ENCODE measurements around the gene XYLT2. TPM values are rescaled to one million over a fixed set of nuclear protein-coding genes. Genes with fewer than 3 reads are reported as not detected.

Gene XYLT2
- total and polyA plus RNA-seq, 10 of the 15 experiments (the other 5 are each of a cell fraction or from before 2014, with no cell fraction given) = 0.82 to 20.6 (median 13.0) TPM

- 0 out of 4 replicates have a peak, but pooled peaks of 1 of the 2 experiments have one; percentile 42 for TF ChIP-seq EP300 (IDR thresholded peaks at IDR 0.05; ENCODE audit: borderline replicate concordance in 1 of 2, control insufficient read depth in 1 of 2, low read depth in 2 of 2, low read length in 2 of 2)
- no peak for TF ChIP-seq HDAC2 (IDR thresholded peaks at IDR 0.05)
- TF ChIP-seq TCF12 (IDR thresholded peaks at IDR 0.05; ENCODE audit: low read depth, low read length) = no peak
- peak; percentile 94 for TF ChIP-seq MAX (IDR thresholded peaks at IDR 0.05; ENCODE audit: low read depth, low read length)
- TF ChIP-seq FOXM1 (IDR thresholded peaks at IDR 0.05; ENCODE audit: low read depth, low read length) = no peak; the same call in 1 of the 2 replicates
- peak; percentile 22 for TF ChIP-seq MEF2B (IDR thresholded peaks at IDR 0.05; ENCODE audit: partially characterized antibody, poor library complexity, severe bottlenecking)
- peak; percentile 54; the same call in 1 of the 2 replicates for TF ChIP-seq CHD2 (IDR thresholded peaks at IDR 0.05; ENCODE audit: borderline replicate concordance, low read depth, low read length)
- TF ChIP-seq SUPT20H (IDR thresholded peaks at IDR 0.05; ENCODE audit: borderline replicate concordance, control insufficient read depth, low read depth, low read length) = no peak
- peak; percentile 29 for TF ChIP-seq PBX3 (IDR thresholded peaks at IDR 0.05; ENCODE audit: insufficient replicate concordance, low read depth, low read length)
- peak; percentile 78 for TF ChIP-seq ELK1 (IDR thresholded peaks at IDR 0.05; ENCODE audit: low read depth, low read length)
- TF ChIP-seq, protein P1, sequence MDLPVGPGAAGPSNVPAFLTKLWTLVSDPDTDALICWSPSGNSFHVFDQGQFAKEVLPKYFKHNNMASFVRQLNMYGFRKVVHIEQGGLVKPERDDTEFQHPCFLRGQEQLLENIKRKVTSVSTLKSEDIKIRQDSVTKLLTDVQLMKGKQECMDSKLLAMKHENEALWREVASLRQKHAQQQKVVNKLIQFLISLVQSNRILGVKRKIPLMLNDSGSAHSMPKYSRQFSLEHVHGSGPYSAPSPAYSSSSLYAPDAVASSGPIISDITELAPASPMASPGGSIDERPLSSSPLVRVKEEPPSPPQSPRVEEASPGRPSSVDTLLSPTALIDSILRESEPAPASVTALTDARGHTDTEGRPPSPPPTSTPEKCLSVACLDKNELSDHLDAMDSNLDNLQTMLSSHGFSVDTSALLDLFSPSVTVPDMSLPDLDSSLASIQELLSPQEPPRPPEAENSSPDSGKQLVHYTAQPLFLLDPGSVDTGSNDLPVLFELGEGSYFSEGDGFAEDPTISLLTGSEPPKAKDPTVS (IDR thresholded peaks at IDR 0.05; ENCODE audit: low read depth, low read length) = no peak
- TF ChIP-seq SRF (IDR thresholded peaks at IDR 0.05; ENCODE audit: low read depth in 2 of 2, low read length in 2 of 2) = 0 out of 4 replicates have a peak, but pooled peaks of 1 of the 2 experiments have one; percentile 46
- TF ChIP-seq, protein P2, sequence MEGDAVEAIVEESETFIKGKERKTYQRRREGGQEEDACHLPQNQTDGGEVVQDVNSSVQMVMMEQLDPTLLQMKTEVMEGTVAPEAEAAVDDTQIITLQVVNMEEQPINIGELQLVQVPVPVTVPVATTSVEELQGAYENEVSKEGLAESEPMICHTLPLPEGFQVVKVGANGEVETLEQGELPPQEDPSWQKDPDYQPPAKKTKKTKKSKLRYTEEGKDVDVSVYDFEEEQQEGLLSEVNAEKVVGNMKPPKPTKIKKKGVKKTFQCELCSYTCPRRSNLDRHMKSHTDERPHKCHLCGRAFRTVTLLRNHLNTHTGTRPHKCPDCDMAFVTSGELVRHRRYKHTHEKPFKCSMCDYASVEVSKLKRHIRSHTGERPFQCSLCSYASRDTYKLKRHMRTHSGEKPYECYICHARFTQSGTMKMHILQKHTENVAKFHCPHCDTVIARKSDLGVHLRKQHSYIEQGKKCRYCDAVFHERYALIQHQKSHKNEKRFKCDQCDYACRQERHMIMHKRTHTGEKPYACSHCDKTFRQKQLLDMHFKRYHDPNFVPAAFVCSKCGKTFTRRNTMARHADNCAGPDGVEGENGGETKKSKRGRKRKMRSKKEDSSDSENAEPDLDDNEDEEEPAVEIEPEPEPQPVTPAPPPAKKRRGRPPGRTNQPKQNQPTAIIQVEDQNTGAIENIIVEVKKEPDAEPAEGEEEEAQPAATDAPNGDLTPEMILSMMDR (IDR thresholded peaks at IDR 0.05 in 2 of 3, conservative IDR thresholded peaks at IDR 0.05 in 1 of 3; ENCODE audit: control insufficient read depth in 2 of 3, extremely low read depth in 1 of 3, insufficient read depth in 1 of 3, low read depth in 3 of 3, low read length in 3 of 3) = peak; percentile 99; a peak in 5 of 6 replicates
- TF ChIP-seq MYC (IDR thresholded peaks at IDR 0.05; ENCODE audit: insufficient read depth, insufficient read length, insufficient replicate concordance, low read length, severe bottlenecking) = peak; percentile 91
- no peak for TF ChIP-seq ZNF622 (IDR thresholded peaks at IDR 0.05)
- no peak for TF ChIP-seq BMI1 (IDR thresholded peaks at IDR 0.05; ENCODE audit: borderline replicate concordance)
- TF ChIP-seq RUNX3 (IDR thresholded peaks at IDR 0.05; ENCODE audit: low read length) = peak; percentile 93
- TF ChIP-seq, protein P3, sequence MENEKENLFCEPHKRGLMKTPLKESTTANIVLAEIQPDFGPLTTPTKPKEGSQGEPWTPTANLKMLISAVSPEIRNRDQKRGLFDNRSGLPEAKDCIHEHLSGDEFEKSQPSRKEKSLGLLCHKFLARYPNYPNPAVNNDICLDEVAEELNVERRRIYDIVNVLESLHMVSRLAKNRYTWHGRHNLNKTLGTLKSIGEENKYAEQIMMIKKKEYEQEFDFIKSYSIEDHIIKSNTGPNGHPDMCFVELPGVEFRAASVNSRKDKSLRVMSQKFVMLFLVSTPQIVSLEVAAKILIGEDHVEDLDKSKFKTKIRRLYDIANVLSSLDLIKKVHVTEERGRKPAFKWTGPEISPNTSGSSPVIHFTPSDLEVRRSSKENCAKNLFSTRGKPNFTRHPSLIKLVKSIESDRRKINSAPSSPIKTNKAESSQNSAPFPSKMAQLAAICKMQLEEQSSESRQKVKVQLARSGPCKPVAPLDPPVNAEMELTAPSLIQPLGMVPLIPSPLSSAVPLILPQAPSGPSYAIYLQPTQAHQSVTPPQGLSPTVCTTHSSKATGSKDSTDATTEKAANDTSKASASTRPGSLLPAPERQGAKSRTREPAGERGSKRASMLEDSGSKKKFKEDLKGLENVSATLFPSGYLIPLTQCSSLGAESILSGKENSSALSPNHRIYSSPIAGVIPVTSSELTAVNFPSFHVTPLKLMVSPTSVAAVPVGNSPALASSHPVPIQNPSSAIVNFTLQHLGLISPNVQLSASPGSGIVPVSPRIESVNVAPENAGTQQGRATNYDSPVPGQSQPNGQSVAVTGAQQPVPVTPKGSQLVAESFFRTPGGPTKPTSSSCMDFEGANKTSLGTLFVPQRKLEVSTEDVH (IDR thresholded peaks at IDR 0.05; ENCODE audit: low read depth, partially characterized antibody) = no peak
- no peak for TF ChIP-seq BCL11A (IDR thresholded peaks at IDR 0.05; ENCODE audit: low read depth, low read length)
These were observed 51.4 kb downstream of the XYLT2 start, which contains the start of gene LRRC59 (continued) for GRCh38 chr17:50397111-50397918.

Measured in GM12878 (cell line).